CD4-positive, alpha-beta T cell treated with Interferon gamma for 1 hour (primary cell): Measurements from ENCODE around the gene ZNF436.
"Not testable (repeated sequence)": the region's sequence is repeated elsewhere in the genome, so short reads cannot be mapped to it uniquely, and the experiment has no call there.

ENCODE experiments used
- DNase-seq: peaks from one replicate; pipeline ENCODE4 v3.0.0-alpha.2; 2020

The ZNF436 gene

DNA sequence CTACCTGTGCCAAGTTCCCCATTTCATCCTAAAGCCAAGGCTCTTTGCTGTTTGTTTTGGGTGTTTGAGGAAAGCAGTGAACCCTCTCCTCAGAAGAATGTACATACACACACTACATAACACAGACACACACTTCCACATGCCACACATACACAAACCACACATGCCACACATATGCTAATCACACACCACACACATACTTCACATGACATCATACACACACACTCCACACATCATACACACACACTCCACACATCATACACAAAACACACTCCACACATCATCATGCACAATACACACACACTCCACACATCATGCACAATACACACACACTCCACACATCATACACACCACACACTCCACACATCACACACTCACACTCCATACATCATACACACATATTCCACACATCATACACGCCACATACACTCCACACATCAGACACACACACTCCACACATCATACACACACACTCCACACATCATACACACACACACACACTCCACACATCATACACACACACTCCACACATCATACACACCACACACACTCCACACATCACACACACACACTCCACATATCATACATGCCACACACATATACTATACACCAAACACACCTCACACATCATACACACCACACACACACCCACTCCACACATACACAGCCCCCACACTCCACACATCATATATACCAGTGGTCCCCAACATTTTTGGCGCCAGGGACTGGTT lies 22.7 kb upstream of the ZNF436 start:
- DNase-seq, result no peak

DNA sequence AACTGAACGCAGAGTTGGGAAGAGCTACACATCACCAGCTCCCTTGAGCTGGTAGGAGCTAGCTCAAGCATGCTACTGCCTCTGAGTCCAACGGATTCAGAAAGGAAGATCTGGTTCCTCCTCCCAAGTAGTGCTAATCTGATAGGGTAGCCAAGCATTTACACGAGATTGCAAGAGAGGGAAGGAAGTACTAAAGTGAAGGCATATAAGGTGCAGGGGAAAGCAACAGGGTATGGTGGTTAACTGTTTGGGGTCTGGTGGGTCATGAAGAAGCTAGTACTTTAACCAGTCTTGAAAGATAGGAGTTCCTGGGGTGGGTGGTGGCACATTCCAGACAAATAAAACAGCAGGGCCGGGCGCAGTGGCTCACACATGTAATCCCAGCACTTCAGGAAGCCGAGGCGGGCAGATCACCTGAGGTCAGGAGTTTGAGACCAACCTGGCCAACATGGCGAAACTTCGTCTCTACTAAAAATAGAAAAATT lies 20.2 kb upstream of the ZNF436 start:
- no peak for DNase-seq

DNA sequence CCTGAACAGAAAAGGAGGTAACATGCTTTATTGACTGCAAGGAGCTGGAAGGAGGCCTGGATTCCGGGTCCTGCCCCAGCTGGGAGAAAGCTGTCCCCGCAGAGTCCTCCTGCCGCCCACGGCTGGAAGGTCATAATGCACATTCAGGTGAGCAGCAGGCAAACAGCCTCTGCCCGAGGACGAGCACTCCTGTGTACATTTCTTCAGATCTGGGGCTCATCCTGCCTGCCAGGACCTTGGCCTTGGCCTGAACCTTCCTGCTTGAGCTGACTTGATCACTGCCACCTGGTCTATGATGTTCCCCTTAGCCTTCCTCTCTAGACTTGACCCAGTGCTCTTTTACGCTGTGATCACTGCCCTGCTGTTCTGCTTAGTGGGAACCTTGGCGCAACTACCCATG lies 17.9 kb upstream of the ZNF436 start:
- no peak for DNase-seq

DNA sequence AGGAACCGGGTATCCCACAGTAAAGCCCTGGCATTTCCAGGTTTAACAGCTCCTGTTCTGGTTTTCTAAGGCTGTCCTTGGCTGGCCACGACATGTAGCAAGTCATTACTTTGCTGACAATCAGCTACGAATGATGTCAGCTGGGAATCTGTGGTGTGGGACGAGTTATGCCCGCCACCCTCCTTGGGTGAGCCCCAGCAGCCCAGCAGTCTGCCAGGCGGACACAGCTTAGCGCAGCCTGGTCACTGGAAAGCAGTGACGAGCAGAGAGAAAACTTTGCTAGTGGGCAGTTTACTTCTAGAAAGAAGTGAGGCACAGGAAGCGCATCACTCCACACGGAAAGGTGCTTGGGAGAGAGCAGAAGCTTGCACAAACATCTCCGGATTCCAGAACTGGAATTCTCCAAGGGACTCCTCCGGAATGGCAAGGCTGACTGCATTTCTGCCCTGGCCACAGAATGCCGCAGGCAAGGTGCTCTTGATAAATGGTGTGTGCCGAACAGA lies 15.5 kb upstream of the ZNF436 start:
- DNase-seq, result no peak

DNA sequence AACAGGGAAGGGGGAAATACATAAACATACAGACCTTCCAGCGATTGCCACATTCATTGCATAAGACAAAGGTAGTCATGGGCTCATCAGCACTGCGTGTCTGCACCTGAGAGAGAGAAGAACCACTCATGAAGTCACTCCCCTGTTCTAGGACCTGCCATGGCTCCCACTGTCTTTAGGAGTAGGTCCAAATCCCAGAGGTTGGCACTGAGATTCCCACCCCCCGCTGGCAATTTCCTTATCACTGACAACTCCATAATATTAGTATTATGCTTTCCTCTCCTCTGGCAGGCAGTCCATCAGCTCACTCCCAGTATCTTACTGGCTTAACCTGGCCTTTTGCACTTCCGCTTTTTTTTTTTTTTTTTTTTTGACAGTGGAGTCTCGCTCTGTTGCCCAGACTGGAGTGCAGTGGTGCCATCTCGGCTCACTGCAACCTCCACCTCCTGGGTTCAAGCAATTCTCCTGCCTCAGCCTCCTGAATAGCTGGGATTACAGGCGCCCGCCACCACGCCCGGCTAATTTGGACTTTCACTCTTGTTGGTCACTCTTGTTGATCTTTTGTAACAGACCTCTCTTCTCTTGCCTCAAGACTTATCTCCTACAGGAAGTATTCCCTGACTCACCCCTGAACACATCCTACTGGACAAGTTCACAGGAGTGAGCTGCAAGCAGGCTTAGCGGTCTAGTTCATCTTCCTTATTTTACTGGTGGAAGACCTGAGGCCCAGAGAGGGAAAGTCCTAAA lies 14.8 kb upstream of the ZNF436 start:
- no peak for DNase-seq

DNA sequence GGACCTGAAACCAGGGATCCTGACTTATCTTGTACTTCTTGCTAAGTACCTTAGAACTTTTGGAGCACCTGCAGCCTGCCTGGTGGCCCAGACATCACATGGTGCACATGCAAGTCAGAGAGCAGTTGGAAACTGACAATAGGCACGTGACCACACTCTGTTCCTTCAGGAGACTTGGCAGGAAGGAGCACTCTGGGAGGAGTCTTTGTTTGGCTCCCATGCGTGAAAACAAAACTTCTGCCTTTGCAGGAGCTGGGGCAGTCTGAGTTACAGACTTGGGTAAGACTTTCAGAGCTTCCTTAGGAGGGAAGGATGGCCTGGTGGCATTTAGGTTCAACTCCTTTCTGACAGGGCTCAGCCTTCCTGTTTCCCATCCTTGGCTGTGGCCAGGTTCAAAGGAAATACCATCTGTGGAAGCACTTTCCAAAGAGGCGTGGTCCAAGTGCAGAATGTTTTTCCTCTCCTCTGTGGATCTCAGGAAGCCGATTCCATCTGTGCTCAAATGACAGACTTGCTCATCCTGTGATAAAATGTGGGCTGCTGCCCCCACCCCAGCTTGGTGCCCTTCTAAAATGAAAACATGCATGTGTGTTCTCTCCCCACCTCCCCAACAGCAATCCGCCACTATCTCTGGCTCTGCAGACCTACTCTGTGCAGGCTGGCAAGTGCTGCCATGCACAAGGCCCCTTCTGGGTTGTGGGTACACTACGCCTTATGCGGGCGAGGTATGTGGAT lies 14.1 kb upstream of the ZNF436 start:
- DNase-seq, result no peak

DNA sequence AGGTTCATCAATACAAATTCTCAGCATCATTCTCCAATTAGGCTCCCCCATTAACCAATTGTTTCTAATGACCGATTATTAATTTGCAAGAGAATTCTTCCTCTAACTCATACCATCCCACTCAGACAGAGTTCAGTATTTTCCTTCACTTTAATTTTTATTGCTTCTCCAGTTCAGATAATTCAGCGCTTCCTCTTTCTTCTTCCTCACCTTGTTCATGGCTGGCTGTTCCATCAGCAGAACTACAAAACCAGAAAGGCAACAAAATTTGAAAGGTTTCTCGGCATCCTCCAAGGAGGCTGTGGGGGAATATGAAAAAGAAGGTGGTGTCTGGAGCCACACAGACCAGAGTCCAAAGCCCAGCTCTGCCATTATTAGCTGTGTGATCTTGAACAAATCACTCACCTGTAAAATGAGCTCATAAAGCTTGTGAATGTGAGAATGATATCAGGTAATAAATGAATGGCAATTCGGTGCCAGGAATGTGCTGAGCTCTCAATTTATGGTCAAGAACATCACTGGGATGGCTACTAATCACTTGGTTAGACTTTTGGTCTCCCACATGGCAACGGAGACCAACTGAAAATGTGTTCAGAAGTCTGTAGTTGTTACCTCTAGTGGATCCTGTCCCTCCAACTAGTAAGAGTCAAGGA lies 11.7 kb upstream of the ZNF436 start:
- DNase-seq, result no peak

DNA sequence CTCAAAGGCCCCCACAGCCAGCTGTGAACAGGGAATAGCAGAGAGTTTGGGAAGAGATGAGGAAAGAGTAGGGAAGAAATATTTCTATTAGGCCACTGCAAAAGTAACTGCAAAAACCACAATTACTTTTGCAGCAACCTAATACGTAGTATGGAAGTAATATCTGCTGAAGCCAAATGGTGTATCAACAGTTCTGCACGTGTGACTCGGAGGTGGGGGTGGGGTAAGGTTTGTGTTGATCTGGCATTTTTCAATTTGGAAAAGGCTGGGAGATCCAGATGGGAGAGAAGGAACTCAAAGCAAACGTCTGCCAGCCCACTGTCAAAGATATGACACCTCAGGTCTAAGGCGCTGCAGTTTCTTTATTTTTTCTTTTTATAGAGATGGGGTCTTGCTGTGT lies 11.1 kb upstream of the ZNF436 start:
- DNase-seq, result no peak

DNA sequence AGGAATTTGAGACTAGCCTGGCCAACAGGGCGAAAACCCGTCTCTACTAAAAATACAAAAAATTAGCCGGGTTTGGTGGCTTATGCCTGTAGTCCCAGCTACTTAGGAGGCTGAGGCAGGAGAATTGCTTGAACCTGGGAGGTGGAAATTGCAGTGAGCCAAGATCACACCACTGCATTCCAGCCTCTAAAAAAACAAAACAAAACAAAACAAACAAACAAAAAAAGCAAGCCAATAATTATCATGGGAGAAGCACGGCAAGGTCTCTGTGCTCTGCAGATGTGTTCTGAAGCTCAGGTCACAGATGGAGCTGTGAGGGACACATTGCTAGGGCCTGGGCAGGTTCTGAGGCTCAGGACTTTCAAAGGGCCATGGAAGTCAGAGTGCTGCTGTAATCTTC lies 10.6 kb upstream of the ZNF436 start:
- not testable (repeated sequence) for DNase-seq

DNA sequence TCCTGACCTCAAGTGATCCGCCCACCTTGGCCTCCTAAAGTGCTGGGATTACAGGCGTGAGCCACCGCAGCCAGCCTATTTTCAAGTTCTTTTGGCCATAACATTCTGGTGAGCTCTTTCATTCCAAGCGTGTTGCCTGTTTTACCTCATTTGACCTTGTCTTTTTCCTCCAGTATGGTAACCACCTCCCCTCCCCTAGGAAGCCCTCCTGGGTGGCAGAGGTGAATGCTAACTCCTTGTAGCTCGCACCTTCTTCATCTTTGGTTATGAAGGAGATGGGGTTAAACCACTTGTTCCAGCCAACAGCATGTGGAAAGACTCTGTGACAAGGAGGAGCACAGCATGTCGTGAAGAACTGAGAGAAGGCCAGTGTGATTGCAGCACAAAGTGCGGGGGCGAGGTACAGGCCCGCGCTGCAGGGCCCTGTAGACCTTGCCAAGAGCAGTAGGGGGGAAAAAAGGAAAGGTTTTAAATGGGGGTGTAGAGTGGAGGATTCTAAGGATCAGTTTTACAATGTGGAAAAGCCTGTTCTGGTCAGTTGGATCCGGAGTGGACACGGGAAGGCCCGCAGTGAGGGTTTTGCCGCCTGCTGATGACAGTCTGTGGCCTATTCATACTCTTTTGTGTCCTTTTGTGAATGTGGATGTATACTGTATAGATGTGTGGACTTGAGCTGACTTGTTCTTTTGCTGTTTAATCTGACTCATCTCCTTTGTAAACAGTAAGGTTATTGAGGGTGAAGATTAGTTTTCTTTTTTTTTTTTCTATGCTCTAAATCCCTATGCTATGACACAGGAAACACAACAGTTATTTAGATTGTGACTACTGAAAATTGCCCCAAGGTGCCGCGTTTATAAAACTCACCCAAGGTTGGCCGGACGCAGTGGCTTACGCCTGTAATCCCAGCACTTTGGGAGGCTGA lies 7.5 kb upstream of the ZNF436 start:
- DNase-seq, result no peak

DNA sequence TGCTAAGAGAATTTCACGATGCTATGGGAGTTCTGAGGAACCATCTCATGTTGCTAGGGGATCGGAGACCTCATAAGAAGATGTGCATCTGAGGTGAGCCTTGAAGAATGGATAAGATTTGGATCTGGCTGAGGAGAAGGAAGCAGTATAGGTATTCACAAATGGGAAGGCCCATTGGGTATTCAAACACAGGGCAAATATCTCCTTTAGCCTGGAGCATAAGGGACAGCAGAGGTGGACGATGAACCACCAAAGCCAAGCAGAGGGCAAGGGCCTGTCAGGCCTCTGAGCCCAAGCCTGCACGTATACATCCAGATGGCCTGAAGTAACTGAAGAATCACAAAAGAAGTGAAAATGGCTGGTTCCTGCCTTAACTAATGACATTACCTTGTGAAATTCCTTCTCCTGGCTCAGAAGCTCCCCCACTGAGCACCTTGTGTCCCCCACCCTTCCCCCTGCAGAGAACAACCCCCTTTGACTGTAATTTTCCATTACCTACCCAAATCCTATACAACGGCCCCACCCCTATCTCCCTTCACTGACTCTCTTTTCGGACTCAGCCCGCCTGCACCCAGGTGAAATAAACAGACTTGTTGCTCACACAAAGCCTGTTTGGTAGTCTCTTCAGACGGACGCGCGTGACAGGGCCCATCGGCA lies 4.6 kb upstream of the ZNF436 start:
- not testable (repeated sequence) for DNase-seq

DNA sequence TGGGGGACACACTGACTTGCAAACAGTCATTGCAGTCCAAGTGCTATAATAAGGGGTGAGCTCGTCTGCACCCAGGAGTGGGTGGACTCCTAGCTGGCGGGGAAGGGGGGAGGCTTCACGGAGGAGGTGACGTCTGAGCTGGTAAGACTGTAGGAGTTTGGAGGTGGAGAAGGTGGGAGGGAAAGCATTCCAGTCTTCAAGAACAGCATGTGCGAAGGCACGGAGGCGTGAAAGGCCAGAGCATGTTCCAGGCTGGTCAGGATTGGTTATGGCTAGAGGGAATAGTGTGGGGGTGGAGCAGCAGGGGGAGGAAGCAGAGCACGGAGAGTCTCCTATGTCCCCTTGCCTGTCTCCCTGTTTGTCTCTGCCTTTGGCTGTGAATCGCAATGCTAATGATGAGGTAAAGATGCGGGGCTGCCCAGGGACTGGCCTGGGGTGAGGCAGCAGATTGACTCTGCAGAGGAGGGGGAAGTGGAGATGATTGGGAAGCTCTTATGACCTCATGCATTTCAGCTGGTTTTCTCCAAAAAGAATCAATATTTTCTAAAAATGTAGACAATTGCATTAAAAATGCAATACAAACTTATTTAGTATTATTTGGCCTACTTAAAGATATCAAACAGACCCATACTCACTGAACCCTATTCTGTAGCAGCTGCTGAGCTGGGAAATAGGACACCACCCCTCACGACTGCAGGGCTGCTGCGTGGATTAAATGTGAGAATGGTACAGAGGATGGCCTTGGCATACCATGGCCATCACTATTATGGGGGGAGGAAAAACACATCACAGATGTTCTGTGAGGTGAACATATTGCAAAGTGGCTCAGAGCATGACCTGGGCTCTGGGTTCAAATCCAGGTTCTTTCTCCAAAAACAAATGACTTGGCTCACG lies 2.6 kb upstream of the ZNF436 start:
- DNase-seq, result no peak

DNA sequence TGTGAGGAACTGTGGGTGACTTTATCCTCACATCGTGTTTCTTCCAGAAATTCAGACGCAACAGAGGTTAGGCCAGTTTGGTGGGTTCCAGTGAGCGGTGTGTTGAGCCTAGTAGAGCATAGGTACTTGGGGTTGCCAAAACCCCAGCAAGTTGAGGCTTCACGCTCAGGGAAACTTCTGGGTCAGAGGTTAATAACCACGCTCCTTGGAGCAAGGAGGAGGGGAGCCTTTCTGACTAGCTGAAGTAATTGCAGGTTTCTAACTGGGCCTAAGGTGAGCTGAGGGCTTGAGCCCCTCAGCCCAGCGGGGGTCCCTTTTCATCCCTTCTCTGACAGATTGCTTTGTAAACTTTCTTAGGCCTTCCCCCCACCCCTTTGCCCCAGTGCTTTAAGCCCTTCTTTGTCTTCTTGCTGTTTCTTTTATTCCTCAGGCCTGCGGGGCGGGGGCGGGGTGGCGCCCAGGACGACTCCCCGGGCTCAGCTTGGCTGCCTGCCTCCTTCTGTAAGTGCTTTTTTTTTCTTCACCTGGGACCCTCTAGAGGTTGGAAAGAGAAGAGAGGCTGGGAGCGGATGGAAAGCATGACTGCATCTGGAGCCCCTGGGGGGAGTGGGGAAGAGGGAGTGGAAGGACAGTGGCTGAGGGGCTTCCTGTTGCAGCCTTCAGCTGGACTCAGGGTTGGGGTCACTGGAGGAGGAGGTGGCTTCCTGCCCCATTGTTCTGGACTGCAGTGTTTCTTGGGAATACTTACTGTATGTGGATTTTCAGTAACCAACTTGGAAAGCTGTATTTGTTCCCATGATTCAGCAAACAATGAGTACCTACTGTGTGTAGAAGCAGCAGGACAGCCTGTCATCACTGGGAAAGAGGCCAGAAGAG lies 1.3 kb upstream of the ZNF436 start:
- no peak for DNase-seq

DNA sequence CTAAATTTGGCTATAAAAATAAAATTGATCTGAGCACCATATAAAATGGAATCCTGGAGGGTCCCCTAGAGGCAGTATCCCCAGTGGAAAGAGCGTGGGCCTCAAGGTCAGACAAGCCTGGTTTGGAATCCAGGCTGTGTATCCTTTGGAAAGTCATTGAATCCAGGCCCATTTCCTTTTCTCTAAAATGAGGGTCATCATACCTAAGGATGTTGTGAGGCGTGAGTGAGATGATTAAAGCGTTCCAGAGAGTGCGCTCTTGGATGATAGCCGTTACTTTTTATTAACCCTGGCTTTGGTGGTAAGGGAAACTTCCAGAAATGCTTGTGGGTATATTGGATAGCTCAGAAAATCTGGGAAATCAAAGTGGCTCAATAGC lies 683 bp upstream of the ZNF436 start:
- DNase-seq, result no peak

DNA sequence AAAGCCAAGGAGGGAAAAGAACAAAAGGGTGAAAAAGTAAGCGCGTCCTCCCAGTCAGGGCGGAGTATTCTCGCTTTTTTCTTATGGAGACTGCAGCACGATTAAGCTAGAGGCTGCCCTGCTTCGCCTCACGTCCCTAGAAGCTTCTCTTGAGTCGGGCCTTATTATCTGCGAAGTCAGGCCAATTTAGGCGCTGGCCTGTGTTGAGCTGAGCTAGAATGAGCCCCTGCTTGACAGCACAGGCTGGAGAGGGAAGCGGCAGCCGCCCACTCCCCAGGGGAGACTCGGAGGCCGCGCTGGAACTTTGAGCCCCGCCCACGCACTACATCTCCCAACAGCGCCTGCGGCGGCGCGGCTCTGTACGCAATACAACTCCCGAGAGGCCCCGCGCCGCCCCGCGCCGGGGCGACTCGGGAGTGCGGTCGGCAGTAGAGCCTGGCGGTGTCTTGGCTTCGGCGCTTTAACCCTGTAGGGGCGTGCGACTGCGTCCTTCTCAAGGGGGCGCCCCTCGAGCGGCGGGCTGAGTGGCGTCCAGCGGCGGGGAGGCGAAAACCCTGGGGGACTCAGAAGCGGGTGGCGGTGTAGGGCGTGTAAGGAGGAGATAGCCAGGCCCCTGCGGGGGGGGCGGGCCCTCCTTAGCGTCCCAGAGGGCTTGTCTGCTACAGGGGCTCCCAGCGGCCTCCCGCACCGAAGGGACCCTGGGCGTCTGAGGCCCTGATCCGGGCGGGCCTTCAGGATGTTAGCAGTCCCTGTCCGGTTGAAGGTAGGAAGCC lies 888 bp downstream of the ZNF436 start:
- peak; percentile 85 for DNase-seq

DNA sequence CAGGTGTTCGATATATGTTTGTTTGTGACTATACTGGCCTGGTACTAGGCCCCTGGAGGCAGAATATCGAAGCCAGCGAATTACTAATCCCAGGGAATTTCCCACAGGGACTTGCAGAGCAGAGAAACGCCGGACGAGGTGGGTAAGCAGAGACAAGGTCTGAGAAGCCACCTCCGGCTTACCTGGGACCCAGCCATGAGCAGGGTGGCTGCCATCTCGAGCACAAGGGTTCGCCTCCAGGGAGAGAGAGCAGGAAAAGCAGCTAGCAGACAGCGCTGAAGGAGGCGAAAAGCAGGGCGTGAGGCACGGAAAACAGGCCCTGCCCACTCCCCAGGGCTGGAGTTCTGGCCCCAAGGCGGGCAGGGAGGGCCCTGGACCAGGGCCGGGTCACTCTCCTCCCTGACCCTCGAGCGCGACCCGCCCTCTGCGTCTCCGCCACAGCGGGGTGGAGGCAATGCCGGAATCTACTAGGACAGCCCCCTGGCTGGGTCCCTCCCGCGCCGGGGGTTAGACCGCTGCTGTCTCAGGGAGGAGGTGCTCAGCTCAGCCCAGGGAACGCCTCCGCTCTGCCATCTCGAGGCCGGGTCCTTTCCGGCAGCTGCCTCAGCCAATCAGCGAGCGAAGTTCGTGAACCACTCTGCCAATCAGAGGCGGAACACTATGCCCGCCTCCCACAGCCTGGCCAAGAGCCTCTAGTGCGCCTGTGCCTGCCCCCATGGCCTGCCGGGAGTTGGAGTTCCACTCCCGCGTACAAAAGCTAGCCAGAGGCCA lies 1.7 kb downstream of the ZNF436 start:
- peak; percentile 99 for DNase-seq

DNA sequence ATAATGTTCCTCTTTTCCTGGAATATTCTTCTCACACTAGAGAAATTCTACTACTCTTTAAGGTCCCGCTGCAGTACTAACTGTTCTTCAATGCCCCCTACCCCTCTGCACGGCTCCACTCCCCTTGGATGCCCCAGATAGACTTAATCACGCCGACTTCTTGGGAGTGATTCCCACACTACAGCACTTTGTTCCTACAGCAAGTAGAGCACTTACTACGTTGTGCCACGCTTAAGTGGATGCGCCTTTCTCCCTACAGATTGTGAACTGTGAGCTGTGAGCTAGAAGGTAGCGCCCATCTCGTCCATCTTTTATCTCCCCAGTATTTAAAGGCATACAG lies 2.2 kb downstream of the ZNF436 start:
- no peak for DNase-seq

DNA sequence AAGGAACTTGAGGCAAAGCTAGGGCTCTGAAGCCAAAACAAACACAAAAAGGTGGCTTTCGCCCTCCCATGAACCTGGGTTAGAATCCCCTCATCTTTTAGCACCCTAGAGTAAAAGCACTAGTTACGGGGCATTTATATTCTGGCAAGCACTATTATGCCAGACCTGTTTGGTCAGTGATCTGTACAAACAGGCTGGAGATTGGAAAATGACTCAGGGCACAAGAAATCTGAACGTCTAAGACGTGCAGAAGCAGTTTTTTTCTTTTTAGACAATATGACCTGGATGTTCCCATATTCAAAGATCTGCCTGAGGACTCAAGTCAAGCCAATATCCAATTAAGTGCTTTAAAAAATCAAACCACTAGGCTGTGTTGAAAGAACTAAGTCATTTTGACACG lies 3.0 kb downstream of the ZNF436 start:
- no peak for DNase-seq
